Spleen (tissue), 7 donors: ENCODE measurements around the gene KRTAP4-3.

Experiments
- POLR2A ChIP-seq, 3 donors: fragments of 450-650 bp; IDR thresholded peaks; one replicate each; pipeline ENCODE4 v1.5.1; 2017; ENCODE audit warnings: antibody characterized with exemption in 3 of 3, mild to moderate bottlenecking in 1 of 3
- POLR2AphosphoS5 ChIP-seq, 3 donors: sonication (generic); formaldehyde crosslinking; IDR thresholded peaks; one replicate each; pipeline ENCODE4 v1.5.1; 2017; ENCODE audit warnings: antibody characterized with exemption in 3 of 3
- TF ChIP-seq, protein P1 (sequence below), 11 experiments: fragments of 200-600 bp in 7 of 11; fragments of 450-650 bp in 4 of 11; sonication (generic) in 4 of 11; IDR thresholded peaks in 8 of 11; conservative IDR thresholded peaks in 3 of 11; 1 replicate in 7 of 11; 2 replicates in 4 of 11; pipeline versions ENCODE4 v1.4.0 to v1.8.0; 2016 to 2021; ENCODE audit warnings: antibody characterized with exemption in 11 of 11, inconsistent platforms in 4 of 11, mild to moderate bottlenecking in 1 of 11
- donor health status: DM: no; HTN: no; CAD: no; lungs with moderate emphysema.
- donor health status: DM: no; HTN: no; CAD: no.
- donor health status: DM: no; HTN: no; CAD: no.

GRCh38 chr17:41141361-41141760 lies 26.7 kb downstream of the KRTAP4-3 start:
- TF ChIP-seq, protein P1, sequence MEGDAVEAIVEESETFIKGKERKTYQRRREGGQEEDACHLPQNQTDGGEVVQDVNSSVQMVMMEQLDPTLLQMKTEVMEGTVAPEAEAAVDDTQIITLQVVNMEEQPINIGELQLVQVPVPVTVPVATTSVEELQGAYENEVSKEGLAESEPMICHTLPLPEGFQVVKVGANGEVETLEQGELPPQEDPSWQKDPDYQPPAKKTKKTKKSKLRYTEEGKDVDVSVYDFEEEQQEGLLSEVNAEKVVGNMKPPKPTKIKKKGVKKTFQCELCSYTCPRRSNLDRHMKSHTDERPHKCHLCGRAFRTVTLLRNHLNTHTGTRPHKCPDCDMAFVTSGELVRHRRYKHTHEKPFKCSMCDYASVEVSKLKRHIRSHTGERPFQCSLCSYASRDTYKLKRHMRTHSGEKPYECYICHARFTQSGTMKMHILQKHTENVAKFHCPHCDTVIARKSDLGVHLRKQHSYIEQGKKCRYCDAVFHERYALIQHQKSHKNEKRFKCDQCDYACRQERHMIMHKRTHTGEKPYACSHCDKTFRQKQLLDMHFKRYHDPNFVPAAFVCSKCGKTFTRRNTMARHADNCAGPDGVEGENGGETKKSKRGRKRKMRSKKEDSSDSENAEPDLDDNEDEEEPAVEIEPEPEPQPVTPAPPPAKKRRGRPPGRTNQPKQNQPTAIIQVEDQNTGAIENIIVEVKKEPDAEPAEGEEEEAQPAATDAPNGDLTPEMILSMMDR (IDR thresholded peaks at IDR 0.05 in 8 of 11, conservative IDR thresholded peaks at IDR 0.05 in 3 of 11): no peak
- TF ChIP-seq POLR2AphosphoS5 (IDR thresholded peaks at IDR 0.05) (no peak), POLR2A (IDR thresholded peaks at IDR 0.05) (no peak)
